Nephron progenitor cell (in vitro differentiated cells): ENCODE results near the gene GRPEL2.

Source experiments
- DNase-seq: peaks from one replicate; pipeline ENCODE4 v3.0.0; 2021
- H3K27ac Mint-ChIP-seq: 2 replicates; pipeline ENCODE4 v1.8.0; 2021; ENCODE audit warnings: mild to moderate bottlenecking, moderate library complexity, mixed read lengths
- H3K27me3 Mint-ChIP-seq: 2 replicates; pipeline ENCODE4 v1.8.0; 2021; ENCODE audit warnings: mild to moderate bottlenecking, low read depth, mixed read lengths; ENCODE audit not compliant: poor library complexity
- H3K36me3 Mint-ChIP-seq: 2 replicates; pipeline ENCODE4 v1.8.0; 2021; ENCODE audit warnings: low read depth, mixed read lengths
- H3K4me1 Mint-ChIP-seq: 2 replicates; pipeline ENCODE4 v1.8.0; 2021; ENCODE audit warnings: mixed read lengths
- H3K4me3 Mint-ChIP-seq: 2 replicates; pipeline ENCODE4 v1.8.0; 2021; ENCODE audit warnings: mild to moderate bottlenecking, moderate library complexity, mixed read lengths
- H3K9me3 Mint-ChIP-seq: 2 replicates; pipeline ENCODE4 v1.8.0; 2021; ENCODE audit warnings: mild to moderate bottlenecking, moderate library complexity, mixed read lengths
- TF ChIP-seq, protein P1 (sequence below): fragments of 200-600 bp; sonication (generic); IDR thresholded peaks from 2 replicates; pipeline ENCODE4 v1.5.0; 2021; ENCODE audit warnings: antibody characterized with exemption

The GRPEL2 gene

DNA sequence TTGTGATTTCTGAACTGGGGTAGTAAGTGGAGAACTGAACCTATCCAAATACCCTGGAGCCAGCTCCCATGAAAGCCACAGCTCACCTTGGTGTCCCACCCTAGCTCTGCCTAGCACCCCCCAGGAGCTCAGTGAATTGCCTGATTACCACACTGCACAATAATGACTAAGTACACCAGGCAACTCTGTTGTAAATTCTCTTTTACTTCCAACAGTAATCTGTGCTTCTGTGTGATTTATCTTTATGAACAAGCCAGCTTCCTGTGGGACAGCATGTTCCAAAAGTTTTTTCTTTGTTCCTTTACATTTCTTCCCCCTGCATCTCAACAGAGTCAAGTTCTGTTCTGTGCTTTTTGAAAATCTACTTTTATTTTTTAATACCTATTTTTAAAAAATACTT, 22.1 kb upstream of the GRPEL2 start:
- Mint-ChIP-seq H3K36me3 (peaks cover 9% of the 10 kb centered on the region), H3K27me3 (peaks cover 2% of the 10 kb centered on the region)
- TF ChIP-seq, protein P1, sequence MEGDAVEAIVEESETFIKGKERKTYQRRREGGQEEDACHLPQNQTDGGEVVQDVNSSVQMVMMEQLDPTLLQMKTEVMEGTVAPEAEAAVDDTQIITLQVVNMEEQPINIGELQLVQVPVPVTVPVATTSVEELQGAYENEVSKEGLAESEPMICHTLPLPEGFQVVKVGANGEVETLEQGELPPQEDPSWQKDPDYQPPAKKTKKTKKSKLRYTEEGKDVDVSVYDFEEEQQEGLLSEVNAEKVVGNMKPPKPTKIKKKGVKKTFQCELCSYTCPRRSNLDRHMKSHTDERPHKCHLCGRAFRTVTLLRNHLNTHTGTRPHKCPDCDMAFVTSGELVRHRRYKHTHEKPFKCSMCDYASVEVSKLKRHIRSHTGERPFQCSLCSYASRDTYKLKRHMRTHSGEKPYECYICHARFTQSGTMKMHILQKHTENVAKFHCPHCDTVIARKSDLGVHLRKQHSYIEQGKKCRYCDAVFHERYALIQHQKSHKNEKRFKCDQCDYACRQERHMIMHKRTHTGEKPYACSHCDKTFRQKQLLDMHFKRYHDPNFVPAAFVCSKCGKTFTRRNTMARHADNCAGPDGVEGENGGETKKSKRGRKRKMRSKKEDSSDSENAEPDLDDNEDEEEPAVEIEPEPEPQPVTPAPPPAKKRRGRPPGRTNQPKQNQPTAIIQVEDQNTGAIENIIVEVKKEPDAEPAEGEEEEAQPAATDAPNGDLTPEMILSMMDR, result no peak

DNA sequence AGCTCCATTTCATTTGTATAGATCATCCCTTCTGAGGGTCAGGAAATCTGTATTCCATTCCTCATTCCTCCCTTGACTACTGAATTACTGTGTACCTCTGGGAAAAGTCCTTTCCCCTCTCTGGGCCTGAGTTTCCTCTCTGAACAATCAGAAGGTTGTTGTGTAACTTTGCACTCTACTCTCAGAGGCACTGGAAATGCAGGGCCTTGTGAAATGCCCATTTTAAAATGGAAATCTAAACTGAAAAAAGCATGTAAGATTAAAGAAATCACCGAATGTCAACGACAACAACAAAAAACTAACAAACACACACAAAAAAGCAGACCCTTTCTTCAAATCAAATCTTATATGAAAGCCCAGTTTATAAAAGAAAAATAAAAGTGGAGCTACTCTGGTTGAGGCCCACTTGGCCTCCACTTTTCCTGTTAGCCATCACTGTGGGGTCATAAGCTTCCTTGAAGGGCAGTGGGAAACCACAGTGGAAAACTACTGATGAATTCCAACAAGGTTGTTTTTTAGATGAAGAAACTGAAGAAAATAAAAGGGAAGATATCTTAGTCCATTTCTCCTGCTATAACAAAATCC, 21.6 kb upstream of the GRPEL2 start:
- DNase-seq, result no peak
- TF ChIP-seq, protein P1, result no peak
- H3K27me3 Mint-ChIP-seq, result peaks cover 2% of the 10 kb centered on the region
- peak overlapping the region; percentile 79 for H3K27ac Mint-ChIP-seq
- peaks cover 9% of the 10 kb centered on the region for H3K36me3 Mint-ChIP-seq
- peaks cover 46% of the 10 kb centered on the region for H3K4me1 Mint-ChIP-seq
- no peak overlapping the region for H3K4me3 Mint-ChIP-seq
- H3K9me3 Mint-ChIP-seq, result no peaks in the 10 kb centered on the region

More for the DNA sequence above, 22.1 kb upstream of the GRPEL2 start:
- Mint-ChIP-seq H3K27ac (peak overlapping the region; percentile 79), H3K9me3 (no peaks in the 10 kb centered on the region), H3K4me1 (peaks cover 50% of the 10 kb centered on the region), H3K4me3 (no peak overlapping the region)
- no peak for DNase-seq

DNA sequence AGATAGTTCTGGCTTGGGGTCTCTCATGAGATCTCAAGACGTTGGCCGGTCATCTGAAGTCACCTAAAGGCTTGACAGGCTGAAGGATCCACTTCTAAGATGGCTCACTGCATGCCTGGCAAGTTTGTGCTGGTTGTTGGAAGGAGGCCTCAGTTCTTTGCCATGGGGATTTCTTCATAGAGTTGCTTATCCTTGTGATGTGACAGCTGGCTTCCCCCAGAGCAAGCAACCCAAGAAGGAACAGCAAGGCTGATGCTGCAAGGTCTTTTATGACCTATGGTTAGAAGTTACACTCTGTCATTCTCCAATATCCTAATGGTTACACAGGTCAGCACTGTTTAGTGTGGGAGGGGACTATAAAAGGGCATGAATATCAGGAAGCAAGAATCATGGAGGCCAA, 20.7 kb upstream of the GRPEL2 start:
- no peak overlapping the region for H3K27ac Mint-ChIP-seq
- H3K27me3 Mint-ChIP-seq, result peaks cover 2% of the 10 kb centered on the region
- H3K36me3 Mint-ChIP-seq, result peaks cover 9% of the 10 kb centered on the region
- H3K4me1 Mint-ChIP-seq, result peaks cover 42% of the 10 kb centered on the region
- no peak overlapping the region for H3K4me3 Mint-ChIP-seq
- TF ChIP-seq, protein P1, result no peak
- H3K9me3 Mint-ChIP-seq, result no peaks in the 10 kb centered on the region
- DNase-seq, result no peak

DNA sequence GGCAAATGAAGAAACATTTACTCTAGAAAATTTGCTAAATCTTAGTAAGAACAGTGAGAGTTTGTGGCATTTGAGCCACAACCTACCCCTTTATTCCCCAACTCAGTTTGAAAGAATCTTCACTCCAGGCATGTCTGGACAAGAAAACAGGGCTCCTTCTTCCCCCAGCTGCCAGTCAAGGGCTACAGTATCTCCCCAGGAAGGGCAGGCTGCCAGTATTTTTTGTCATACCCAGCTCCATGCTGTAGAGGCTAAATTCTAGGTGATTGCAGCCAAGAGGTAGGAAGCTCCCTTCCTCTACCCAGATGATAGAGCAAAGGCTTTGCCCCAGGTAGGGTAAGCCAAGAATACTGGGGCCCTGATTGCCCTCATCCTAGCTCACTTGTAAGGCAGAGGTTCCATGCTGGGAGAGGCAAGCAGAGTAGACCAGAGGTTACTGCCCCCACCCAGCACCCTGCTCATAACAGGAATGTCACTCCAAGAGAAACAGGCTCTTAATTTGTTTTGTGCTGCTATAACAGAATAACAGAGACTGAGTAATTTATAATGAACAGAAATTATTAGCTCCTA, 20.0 kb upstream of the GRPEL2 start:
- DNase-seq, result no peak
- peaks cover 2% of the 10 kb centered on the region for H3K27me3 Mint-ChIP-seq
- no peaks in the 10 kb centered on the region for H3K9me3 Mint-ChIP-seq
- H3K27ac Mint-ChIP-seq, result no peak overlapping the region
- H3K4me3 Mint-ChIP-seq, result no peak overlapping the region
- peaks cover 9% of the 10 kb centered on the region for H3K36me3 Mint-ChIP-seq
- peaks cover 38% of the 10 kb centered on the region for H3K4me1 Mint-ChIP-seq
- TF ChIP-seq, protein P1, result no peak

DNA sequence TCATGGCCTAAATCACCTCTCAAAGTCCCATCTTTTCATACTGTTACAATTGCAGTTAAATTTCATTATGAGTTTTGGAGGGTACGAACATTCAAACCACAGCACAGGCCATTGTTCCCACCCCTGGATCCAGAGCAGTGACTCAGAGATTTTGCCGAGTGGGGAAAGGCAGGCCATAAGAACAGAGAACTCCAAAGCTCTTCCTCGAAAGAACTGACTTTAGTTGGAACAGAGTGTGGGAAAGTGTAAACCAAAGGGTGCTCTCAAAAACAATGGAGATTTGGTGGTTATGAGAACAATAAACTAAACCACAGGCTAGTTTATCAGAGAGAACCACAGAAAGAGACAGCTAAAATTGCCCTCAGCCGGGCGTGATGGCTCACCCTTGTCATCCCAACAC, 19.4 kb upstream of the GRPEL2 start:
- Mint-ChIP-seq H3K36me3 (peaks cover 9% of the 10 kb centered on the region), H3K4me1 (peaks cover 32% of the 10 kb centered on the region), H3K27me3 (peaks cover 2% of the 10 kb centered on the region), H3K4me3 (no peak overlapping the region), H3K27ac (no peak overlapping the region), H3K9me3 (no peaks in the 10 kb centered on the region)
- no peak for DNase-seq
- TF ChIP-seq, protein P1, result no peak

DNA sequence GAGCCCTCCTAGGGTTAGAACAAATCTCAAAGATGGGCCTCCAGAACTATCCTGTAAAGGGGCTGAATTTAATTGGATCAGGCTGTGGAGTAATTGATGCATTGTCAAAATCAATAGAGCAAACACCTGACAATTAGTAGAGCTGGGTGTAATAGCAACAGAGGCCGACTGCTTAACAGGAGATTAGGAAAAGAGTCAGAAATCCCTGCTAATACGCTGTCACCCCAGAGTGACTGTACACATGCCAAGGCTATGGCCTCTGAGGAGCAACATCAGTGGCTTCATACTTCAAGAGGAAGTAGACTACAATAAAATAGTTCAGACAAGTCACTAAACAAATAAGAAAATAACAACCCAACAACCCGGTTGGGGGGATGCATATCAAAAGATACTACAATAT, 18.7 kb upstream of the GRPEL2 start:
- TF ChIP-seq, protein P1, result no peak
- DNase-seq, result no peak
- Mint-ChIP-seq H3K36me3 (peaks cover 9% of the 10 kb centered on the region), H3K4me3 (no peak overlapping the region), H3K27me3 (peaks cover 2% of the 10 kb centered on the region), H3K9me3 (no peaks in the 10 kb centered on the region), H3K27ac (no peak overlapping the region), H3K4me1 (peaks cover 27% of the 10 kb centered on the region)
